HG03457 (cell line): ENCODE data around the gene FYN.

Experiments
- ATAC-seq: cut with Tn5 transposase; IDR thresholded peaks from one replicate; pipeline ENCODE4 v1.9.1; 2021; ENCODE audit warnings: moderate number of reproducible peaks; ENCODE audit not compliant: unreplicated experiment

FYN gene

DNA sequence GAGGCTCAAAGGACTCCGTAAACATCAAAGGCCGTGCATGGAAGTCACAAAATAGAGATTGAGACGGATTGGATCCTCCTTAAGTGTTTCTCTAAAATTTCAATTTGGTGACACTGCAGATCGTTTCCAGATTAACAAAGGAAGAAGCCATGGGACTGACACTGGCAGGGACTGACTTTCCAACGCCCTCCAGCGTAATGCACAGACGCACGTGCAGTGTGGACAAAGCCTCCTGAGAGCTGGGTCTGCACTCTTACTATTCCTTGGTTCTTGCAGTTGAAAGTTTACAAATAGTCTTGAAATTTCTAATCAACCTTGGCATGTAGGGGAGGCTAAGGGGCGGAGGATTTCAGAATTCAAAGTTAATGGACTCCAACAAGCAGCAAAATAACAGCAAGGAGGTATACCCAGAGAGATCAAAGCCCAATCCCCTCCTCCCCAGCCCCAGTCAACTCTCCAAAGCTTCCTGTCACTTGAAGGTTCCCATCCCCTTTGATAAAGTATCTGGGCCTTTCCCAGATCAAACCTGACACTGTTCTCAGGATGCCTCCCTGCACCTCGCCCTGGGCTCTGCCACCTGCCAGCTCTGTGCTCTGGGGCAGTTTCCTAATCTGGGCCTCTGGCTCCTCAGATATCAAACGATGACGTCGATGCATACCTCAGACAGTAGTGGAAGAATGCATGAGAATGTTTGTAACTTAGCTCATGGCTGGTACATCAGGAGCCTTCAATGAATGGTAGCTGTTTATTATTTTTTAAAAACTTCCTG lies 161.1 kb downstream of the FYN start:
- no peak for ATAC-seq

- ATAC-seq = no peak
These were observed 161.8 kb downstream of the FYN start for GRCh38 chr6:111711476-111711875.

GRCh38 chr6:111710911-111711310 lies 162.3 kb downstream of the FYN start:
- no peak for ATAC-seq

GRCh38 chr6:111710439-111710838 lies 162.8 kb downstream of the FYN start:
- no peak for ATAC-seq

- no peak for ATAC-seq
These were observed 163.4 kb downstream of the FYN start for GRCh38 chr6:111709615-111710398.

GRCh38 chr6:111709201-111709600 lies 164.1 kb downstream of the FYN start:
- ATAC-seq = no peak

DNA sequence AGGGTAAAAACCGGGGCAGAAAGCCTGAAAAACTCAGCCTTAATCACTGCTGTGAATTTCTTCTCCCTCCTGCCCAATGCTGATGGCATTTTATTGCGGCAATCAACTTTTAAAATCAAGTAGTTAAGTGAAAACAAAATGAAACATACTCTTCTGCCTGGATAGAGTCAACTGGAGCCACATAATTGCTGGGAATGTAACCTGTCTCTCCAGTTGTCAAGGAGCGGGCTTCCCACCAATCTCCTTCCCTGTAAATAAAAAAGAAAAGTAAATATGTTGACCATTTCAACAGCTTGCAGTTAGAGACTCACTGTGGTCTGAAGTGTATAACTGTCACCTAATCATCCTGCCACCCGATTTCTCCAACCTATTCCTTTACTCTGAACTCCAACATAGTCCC lies 165.5 kb downstream of the FYN start:
- no peak for ATAC-seq

GRCh38 chr6:111706841-111707391 lies 166.3 kb downstream of the FYN start:
- ATAC-seq = no peak

DNA sequence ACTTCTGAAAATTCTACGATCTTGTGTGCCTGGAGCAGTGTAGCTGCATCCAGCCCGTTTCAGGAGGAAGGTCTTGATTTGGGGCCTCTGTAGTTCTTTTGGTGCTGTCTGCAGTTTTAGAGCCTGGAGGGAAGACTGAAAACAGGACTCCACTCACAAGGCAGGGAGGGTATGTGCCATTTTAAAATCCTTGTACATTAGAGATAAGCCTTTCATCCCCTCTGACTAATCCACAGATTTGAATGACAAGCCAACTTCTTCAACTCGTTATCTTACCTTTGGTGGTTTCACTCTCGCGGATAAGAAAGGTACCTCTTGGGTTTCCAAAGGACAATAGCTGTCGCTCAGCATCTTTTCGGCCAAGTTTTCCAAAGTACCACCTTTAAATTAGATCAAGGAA lies 169.5 kb downstream of the FYN start:
- ATAC-seq = no peak

DNA sequence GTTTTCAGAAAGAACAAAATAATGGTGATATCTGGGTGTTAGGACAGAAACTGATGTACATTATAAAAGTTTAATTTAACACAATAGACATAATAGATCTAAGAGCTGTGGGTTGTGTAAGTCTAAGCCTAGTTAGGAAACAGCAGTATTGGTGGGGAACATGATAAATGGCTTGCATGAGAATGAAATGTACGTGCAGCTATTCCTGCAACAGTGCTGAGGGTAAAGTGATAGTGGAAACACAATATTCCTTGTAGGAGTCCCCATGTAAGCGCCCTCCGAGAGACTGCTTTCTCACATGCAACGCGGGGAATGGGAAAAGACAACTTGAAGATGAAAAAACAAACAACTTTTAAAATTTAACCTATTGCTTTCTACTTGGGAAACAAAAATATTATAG lies 171.0 kb downstream of the FYN start:
- ATAC-seq = no peak

- no peak for ATAC-seq
These were observed 172.1 kb downstream of the FYN start for GRCh38 chr6:111701146-111701545.

GRCh38 chr6:111700135-111700690 lies 173.0 kb downstream of the FYN start:
- no peak for ATAC-seq

DNA sequence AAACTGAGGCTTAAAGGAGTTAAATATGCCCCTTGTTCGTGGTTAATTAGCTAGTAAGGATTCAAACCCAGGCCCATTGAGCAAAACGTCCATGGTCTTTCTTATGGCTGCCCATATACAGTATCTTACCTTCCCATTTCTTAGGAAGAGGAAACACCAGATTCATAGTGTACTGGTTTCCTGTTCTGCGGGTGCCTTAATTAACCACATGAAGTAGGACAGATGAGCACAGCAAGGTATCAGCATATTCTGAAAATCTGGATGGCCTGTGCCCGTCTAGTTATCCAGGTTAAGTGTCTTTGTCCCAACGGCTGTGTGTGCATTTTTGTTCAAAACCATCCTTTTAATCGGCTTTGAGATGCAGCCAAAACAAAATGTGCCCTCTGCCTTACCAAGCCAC lies 174.1 kb downstream of the FYN start:
- no peak for ATAC-seq

DNA sequence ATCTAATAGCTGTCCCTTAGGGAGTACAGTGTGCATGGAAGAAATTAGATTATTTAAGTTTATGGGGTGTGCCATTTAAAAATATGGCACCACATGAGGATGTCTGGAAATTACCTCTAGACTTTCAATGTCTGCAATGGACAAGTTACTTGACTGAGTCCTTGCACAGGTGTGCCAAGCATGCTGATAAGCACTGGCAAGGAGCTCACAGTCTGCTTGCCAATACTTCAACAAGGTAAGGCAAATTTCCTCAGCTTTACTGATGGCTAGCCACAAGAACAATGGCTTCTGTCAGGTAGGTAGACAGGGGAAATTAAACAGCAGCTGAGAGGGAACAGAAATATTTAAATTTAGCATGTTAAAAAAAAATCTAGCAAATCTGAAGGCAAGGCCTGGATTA lies 176.4 kb downstream of the FYN start:
- ATAC-seq = no peak

- ATAC-seq = no peak
These were observed 180.7 kb downstream of the FYN start for GRCh38 chr6:111692327-111693164.

GRCh38 chr6:111691345-111692225 lies 181.7 kb downstream of the FYN start:
- no peak for ATAC-seq

GRCh38 chr6:111689946-111690345 lies 183.3 kb downstream of the FYN start:
- no peak for ATAC-seq

- no peak for ATAC-seq
These were observed 183.8 kb downstream of the FYN start for GRCh38 chr6:111689419-111689818.

DNA sequence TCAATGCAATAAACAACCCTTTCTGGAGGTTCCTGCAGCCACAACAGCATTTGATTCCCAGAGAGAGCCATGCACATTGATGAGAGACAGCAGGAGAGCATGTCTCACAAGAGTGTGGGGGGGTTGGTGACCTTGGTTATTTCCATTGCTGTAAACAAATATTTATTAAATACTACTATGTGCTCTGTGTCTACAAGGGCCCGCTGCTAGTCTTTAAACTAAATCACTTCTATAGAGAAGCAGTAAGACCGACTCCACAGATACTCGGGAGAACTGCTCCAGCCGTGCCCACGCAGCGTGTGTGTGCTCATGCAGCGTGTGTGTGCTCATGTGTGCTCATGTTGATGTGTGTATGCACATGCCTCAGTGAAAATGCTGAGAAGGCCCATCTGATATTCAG lies 184.9 kb downstream of the FYN start:
- no peak for ATAC-seq

DNA sequence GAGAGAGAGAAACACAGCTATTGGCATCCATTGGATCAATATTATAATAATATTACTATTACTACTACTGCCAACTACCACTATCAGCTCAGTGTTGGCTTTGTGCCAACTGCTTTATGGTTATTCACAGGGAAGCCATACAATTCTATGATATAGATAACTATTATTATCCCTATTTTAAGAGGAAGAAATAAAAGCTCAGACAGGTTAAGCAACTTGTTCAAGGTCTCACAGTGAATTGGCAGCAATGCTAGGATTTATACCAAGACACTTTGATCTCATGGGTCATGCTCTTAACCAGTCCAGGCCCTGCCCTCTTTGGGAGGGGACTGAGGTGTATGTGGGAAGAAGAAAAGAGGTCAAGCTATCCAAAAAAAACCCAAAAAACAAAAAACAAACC lies 185.6 kb downstream of the FYN start:
- no peak for ATAC-seq
